GM21423 (cell line): ENCODE data around the gene KISS1R.

ENCODE experiments used
- ATAC-seq: cut with Tn5 transposase; IDR thresholded peaks from one replicate; pipeline ENCODE4 v1.9.1; 2021; ENCODE audit warnings: mild to moderate bottlenecking, moderate library complexity; ENCODE audit not compliant: unreplicated experiment

The KISS1R gene

GRCh38 chr19:899336-900042 is 17.6 kb upstream of the KISS1R start:
- no peak for ATAC-seq

- ATAC-seq = no peak
Measured at GRCh38 chr19:900043-900301, 17.2 kb upstream of the KISS1R start.

- no peak for ATAC-seq
Measured at GRCh38 chr19:900302-901111, 16.6 kb upstream of the KISS1R start.

- no peak for ATAC-seq
Measured at GRCh38 chr19:901216-902092, 15.7 kb upstream of the KISS1R start.

DNA sequence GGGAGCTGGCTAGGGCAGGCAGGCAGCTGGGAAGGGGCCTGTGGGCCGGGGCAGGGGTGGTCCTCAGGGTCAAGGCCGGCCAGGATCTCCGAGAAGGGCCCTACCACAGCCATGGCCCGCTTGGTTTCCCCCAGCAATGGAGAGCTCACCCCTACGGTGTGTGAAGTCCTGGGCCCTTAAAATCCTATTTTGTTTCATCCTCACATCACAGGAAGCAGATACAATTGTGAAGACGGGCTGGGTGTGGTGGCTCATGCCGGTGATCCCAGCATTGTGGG is 15.1 kb upstream of the KISS1R start:
- ATAC-seq = no peak

DNA sequence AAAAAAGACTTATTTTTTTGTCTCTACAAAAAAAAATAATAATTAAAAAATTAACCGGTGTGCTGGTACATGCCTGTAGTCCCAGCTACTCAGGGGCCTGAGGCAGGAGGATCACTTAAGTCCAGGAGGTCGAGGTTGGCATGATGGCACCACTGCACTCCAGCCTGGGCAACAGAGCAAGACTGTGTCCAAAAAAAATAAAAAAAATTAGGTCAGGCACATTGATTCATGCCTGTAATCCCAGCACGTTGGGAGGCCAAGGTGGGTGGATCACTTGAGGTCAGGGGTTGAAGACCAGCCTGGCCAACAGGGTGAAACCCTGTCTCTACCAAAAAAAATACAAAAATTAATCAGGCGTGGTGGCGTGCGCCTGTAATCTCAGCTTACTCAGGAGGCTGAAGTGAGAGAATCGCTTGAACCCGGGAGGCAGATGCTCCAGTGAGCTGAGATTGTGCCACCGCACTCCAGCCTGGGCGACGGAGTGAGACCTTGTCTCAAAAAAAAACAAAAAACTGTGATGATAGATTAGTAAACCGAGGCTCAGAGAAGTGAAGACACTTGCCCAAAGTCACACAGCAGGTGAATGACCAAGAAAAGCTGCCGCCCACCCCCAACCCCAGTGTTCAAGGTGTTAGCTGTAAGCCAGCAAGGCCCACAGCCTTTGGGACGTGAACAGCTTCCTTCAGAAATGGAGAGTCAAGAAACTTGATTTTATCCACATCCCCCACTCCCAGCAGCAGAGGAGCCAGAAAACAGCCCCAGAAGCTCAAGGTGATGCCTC is 14.5 kb upstream of the KISS1R start:
- ATAC-seq = no peak

DNA sequence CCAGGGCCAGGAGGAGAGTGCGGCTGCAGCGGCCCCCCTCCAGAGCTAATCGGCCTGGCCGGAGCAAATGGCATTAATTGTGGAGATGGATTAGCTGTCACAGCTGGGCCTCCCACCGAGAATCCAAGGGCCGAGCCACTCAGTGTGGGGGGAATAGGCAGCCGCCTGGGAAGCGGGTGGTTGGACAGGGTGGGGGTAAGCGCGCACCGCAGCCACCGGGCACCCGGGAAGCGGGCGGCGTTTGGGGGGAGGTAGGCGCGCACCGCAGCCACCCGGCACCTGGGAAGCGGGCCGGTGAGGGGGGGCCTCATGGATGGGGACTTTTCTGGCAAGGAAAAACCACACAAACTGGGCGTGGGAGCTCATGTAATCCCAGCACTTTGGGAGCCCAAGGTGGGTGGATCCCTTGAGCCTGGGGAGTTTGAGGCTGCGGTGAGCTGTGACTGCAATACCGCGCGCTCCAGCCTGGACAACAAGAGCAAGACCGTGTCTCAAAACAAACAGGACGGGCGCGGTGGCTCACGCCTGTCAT is 13.8 kb upstream of the KISS1R start:
- no peak for ATAC-seq

DNA sequence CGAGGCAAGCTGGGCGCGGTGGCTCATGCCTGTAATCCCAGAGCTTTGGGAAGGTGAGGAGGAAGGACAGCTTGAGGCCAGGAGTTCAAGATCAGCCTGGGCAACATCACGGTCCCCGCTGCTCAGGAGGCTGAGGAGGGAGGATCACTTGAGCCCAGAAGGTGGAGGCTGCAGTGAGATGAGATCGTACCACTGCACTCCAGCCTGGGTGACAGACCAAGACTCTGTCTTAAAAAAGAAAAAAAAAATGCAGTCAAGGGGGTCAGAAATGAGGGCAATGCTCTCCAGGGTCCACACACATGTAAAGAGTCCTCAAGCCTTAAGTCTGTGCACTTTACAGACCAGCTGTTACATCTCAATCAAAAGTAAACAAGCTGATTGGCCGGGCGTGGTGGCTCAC is 12.6 kb upstream of the KISS1R start:
- no peak for ATAC-seq

- ATAC-seq = no peak
Measured at GRCh38 chr19:906480-906879, 10.7 kb upstream of the KISS1R start.

DNA sequence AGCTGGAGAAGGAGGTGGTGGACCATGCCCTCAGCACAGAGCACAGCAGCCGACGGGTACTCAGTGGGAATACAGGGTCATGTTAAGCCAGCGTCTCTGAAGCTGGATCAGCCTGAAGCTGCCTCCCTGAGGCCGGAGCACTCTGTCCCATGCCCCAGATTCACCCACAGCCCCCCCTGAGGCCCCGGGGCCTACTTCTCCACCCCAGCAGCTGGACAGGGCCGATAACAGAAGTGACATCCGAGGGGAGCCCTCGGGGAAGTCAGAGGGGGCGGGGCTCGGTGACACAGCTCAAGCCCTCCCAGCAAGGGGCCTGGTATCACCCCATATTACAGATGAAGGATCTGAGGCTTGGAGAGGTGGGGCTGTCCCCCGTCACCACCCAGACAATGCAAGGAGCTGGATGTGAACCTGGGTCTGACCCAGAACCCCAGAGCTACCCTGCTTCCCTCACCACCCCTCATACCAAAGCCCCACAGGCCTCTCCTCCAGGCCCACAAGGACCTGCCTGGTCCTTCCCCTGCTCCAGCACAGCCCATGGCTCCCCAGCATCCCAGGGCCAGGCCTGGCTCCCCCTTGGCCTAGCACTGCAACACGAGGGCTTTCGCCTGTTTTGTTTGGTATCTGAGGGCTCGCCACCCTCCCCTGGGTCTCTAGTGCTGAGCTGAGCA is 9.8 kb upstream of the KISS1R start:
- ATAC-seq = no peak

DNA sequence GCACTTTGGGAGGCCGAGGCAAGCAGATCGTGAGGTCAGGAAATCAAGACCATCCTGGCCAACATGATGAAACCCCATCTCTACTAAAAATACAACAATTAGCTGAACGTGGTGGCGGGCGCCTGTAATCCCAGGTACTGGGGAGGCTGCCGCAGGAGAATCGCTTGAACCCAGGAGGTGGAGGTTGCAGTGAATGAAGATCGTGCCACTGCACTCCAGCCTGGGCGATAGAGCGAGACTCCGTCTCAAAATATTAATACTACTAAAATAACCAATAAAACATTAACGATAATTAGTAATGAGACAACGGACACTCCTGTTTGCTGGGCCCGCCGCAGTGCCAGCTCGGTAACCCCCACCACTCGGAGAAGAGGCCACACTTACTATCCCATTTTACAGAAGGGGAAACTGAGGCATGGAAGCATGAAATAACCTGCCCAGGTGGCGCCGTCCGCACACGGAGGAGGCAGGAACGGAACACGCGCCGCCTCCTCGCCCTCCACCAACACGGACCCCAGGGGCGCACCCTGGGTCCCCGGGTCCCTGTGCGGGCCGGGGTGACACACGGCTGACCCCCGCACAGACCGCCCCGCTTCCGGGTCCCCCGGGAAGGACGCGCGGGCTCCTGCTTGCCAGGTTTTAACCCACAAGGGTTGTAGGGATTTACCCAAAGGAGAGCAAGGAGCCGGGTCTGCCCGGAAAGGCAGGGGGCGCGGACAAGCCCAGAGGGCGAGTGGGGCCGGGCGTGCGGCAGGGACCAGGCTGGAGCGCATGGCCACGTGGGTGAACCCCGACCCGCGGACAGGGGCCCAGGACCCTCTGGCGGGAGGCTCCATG is 5.7 kb upstream of the KISS1R start:
- ATAC-seq = no peak

DNA sequence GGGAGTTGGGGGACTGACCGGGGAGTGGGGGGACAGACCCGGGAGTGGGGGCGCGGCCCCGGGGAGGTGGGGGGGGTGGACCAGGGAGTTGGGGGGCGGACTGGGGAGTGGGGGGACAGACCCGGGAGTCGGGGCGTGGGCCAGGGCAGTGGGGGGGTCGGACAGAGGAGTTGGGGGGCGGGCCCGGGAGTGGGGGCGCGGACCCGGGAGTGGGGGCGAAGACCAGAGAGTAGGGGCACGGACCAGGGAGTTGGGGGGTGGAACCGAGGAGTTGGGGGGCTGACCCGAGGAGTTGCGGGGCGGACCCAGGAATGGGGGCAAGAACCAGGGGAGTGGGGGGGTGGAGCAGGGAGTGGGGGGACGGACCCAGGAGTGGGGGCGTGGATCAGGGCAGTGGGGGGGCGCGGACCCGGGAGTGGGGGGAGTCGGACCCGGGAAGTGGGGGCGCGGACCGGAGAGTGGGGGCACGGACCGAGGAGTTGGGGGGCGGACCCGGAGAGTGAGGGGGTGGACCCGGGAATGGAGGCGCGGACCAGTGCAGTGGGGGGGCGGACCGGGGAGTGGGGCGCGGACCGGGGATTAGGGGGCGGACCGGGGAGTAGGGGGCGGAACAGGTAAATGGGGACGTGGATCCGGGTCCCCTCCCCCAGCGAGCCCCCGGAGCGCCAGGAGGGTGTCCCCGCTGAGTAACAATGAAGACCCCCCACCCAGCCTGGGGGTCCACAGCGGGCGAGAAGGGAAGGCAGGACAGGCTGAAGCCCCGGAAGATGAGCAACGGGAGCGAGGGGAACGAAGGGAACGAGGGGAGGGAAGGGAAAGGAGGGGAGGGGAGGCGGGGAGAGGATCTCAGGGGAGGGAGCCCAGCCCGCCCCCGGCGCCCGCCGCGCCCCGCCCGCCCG is 4.7 kb upstream of the KISS1R start:
- ATAC-seq = no peak

- peak; percentile 47 for ATAC-seq
Measured at GRCh38 chr19:913080-913748, 3.9 kb upstream of the KISS1R start, which contains the start of gene R3HDM4. R3HDM4 (minus strand) TSS chr19:913219; CDS start chr19:913157, 62 bp downstream.

DNA sequence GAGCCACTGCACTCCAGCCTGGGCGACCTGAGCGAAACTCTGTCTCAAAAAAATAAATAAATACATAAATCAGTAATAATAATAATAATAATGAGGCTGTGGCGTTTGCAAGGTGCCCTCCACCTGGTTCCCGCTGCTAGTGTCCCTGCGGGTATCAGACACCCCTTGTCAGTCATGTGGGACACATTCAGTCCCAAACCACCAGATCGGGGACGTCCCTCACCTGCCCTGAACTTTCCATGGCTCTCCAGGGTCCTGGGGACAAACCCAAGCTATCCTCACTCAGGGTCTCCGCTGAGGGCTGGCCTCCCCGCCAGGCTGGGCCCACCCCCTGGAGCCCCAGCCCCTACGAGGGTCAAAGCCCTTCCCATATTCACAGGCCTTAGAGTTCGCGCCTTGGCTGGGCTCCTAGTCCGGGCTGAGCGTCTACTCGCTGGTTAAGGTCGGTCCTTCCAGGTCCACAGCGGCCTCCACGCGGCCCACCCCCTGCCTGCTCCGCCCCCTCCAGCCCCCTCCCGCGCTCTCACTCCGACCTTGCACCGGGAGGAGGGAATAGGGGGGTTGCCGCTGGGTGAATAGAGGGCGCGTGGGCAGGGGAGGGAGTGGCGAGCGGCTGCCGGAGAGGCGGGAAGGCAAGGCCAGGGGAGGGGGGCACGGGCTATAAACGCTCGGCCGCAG is 349 bp upstream of the KISS1R start:
- ATAC-seq = no peak

DNA sequence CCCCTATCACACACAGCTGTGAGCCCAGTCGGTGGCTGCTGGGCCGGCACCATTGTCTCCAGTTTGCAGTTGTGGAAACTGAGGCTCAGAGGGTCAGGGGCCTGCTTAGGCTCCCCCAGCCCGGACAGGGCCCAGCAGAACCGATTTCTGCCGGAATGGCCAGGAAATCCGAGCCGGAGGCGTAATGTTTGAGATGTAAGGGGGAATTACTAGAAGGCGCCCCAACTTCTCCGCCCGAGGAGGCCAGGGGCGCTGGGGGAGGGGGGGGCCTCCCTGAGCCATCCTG is 962 bp downstream of the KISS1R start:
- no peak for ATAC-seq

DNA sequence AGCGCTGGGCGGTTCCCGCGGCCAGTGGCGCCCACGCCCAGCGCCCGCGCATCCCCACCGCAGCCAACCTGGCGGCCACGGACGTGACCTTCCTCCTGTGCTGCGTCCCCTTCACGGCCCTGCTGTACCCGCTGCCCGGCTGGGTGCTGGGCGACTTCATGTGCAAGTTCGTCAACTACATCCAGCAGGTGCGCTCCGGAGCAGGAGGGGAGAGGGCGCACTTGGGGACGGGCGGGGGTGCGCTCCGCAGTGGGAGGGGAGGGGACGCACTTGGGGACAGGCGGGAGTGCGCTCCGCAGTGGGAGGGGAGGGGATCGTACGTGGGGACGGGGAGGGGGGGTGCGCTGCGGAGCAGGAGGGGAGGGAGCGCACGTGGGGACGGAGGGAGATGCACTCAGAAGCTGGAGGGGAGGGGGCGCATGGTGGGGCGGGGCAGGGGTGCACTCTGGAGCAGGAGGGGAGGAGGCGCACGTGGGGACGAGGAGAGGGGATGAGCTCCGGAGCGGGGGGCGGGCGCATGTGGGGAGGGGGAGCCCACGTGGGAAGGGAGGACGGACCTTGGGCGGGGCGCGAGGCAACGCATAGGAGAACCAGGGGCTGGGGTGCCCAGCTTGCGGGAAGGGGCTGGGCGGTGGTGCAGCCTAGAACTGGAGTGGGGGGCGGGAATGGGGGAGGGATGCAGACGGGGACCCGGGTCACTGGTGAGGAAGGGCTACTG is 1.5 kb downstream of the KISS1R start:
- ATAC-seq = no peak
